ENCODE results near the gene NELFB. TPM values are rescaled to one million over a fixed set of nuclear protein-coding genes. Genes with fewer than 3 reads are reported as not detected.

Gene NELFB
- total RNA-seq, 3 donors from 2014 or later (not counting 1 experiment from before 2014, with no cell fraction given): 42.9 to 53.8 (median 52.6) TPM

DNA sequence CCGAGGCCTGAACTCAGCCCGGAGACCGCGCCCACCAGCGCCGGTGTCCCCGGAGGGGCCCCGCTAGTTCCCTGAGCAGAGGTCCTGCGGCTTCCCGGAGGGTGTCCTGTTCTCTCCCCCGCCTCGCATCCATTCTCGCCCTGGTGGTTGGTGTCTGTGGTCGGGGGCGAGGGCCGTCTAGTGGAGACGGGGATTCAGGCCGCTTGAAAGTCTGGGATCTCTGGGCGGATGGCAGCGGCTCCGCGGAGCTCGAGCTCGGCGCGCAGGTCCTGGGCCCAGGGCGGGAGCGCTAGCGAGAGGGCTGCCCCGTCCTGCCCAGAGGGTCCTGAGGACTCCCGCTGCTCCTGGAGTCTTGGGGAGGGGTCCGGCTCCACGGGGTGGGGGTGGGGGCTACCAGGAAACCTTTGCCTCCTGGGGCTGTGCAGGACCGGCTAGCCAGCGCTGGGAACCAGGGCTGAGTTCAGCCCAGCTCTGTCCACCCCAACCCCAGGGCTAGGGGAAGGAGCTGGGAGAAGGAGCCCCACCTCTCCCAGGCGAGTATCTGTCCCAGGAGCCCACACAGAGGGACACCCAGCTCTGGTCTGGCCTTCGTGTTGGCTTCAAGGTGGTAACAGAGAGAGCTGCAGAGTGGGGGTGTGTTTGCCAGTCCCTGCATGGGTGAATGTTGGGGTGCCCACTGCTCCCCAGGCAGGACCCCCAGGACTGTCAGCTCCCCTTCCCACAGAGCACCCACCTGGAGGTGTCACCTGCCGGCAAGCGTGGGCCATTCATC lies 26.4 kb downstream of the NELFB start:
- H3K4me1 Mint-ChIP-seq: peaks cover 6 to 25% of the 10 kb centered on the region in 2 donors
- no peaks in the 10 kb centered on the region for H3K36me3 Mint-ChIP-seq
- peak overlapping the region in 1 of 2 donors; percentile 21 for H3K27ac Mint-ChIP-seq
- H3K27me3 ChIP-seq (ENCODE audit: control insufficient read depth, insufficient read depth, low read length): no peaks in the 10 kb centered on the region
- ATAC-seq (no peak), DNase-seq (no peak)
- H3K4me3 ChIP-seq (ENCODE audit: low read length): no peak overlapping the region
- no peak overlapping the region for H3K27ac ChIP-seq (ENCODE audit: low read length)
- H3K27me3 Mint-ChIP-seq (ENCODE audit: low read depth in 2 of 2): no peaks in the 10 kb centered on the region
- TF ChIP-seq, protein P1, sequence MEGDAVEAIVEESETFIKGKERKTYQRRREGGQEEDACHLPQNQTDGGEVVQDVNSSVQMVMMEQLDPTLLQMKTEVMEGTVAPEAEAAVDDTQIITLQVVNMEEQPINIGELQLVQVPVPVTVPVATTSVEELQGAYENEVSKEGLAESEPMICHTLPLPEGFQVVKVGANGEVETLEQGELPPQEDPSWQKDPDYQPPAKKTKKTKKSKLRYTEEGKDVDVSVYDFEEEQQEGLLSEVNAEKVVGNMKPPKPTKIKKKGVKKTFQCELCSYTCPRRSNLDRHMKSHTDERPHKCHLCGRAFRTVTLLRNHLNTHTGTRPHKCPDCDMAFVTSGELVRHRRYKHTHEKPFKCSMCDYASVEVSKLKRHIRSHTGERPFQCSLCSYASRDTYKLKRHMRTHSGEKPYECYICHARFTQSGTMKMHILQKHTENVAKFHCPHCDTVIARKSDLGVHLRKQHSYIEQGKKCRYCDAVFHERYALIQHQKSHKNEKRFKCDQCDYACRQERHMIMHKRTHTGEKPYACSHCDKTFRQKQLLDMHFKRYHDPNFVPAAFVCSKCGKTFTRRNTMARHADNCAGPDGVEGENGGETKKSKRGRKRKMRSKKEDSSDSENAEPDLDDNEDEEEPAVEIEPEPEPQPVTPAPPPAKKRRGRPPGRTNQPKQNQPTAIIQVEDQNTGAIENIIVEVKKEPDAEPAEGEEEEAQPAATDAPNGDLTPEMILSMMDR (IDR thresholded peaks at IDR 0.05): no peak
- H3K9me3 ChIP-seq (ENCODE audit: control insufficient read depth, insufficient read depth, low read length): no peaks in the 10 kb centered on the region
- H3K9me3 Mint-ChIP-seq: no peaks in the 10 kb centered on the region
- peak overlapping the region; percentile 38 for H3K4me3 Mint-ChIP-seq
- peaks cover 34% of the 10 kb centered on the region for H3K4me1 ChIP-seq (ENCODE audit: control insufficient read depth, insufficient read depth, low read length)
- peaks cover 7% of the 10 kb centered on the region for H3K36me3 ChIP-seq (ENCODE audit: control insufficient read depth, insufficient read depth, low read length)
- intact Hi-C loops (cut with micrococcal nuclease): no loop called here
- 85% methylated on average over 39 of the region's 39 CpGs for WGBS (ENCODE audit: insufficient coverage)

DNA sequence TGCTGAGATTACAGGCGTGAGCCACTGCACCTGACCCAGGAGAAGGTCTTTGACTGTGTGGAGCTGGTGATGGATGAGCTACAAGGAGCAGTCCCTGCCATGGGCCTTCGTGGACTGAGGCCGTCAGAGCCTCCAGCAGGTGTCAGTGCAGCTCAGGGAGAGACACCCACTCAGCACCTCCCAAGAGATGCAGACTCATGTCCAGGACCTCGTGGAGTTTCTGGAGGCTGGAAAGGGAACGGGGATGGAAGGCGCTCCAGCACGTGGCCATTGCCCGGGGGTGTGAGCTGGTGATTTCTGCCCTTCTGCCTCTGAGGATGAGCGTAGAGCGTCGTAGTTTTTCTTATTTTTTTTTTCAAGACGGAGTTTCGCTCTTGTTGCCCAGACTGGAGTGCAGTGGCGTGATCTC lies 31.9 kb downstream of the NELFB start:
- H3K4me1 ChIP-seq (ENCODE audit: control insufficient read depth, insufficient read depth, low read length): peaks cover 2% of the 10 kb centered on the region
- peak overlapping the region in 1 of 2 donors; percentile 31 for H3K27ac Mint-ChIP-seq
- H3K36me3 ChIP-seq (ENCODE audit: control insufficient read depth, insufficient read depth, low read length): peaks cover 4% of the 10 kb centered on the region
- H3K4me3 Mint-ChIP-seq: no peak overlapping the region
- TF ChIP-seq, protein P1 (IDR thresholded peaks at IDR 0.05): no peak
- no peaks in the 10 kb centered on the region for H3K27me3 Mint-ChIP-seq (ENCODE audit: low read depth in 2 of 2)
- no peak overlapping the region for H3K27ac ChIP-seq (ENCODE audit: low read length)
- ATAC-seq (peak in 1 of 3 donors; percentile 33), DNase-seq (peak in 1 of 2 donors; percentile 54)
- 61% methylated on average over 14 of the region's 14 CpGs for WGBS (ENCODE audit: insufficient coverage)
- intact Hi-C loops (cut with micrococcal nuclease): no loop called here
- H3K27me3 ChIP-seq (ENCODE audit: control insufficient read depth, insufficient read depth, low read length): no peaks in the 10 kb centered on the region
- no peaks in the 10 kb centered on the region for H3K9me3 Mint-ChIP-seq
- H3K4me1 Mint-ChIP-seq: peaks cover 6 to 13% of the 10 kb centered on the region in 2 donors
- no peak overlapping the region for H3K4me3 ChIP-seq (ENCODE audit: low read length)
- no peaks in the 10 kb centered on the region for H3K36me3 Mint-ChIP-seq
- no peaks in the 10 kb centered on the region for H3K9me3 ChIP-seq (ENCODE audit: control insufficient read depth, insufficient read depth, low read length)

DNA sequence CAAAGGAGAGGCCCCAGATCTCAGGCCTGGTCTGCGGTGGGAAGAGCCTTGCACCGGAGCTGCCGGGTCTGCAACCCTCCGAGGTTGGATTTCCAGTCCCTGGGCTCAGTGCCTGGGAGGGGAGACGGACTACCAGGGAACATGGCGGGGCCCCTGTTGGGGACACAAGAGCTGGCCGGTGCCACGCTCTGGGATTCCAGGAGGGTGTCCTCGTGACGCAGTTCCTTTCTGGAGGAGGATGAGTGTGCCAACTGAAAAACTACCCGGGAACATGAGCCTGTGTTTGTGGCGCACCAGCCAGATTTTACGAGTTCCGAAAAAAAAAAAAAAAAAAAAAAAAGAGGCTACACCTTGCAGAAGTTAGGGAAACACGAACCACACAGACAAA lies 38.0 kb downstream of the NELFB start:
- Histone ChIP-seq H3K36me3 (ENCODE audit: control insufficient read depth, insufficient read depth, low read length) (no peaks in the 10 kb centered on the region), H3K27ac (ENCODE audit: low read length) (no peak overlapping the region), H3K27me3 (ENCODE audit: control insufficient read depth, insufficient read depth, low read length) (peaks cover 23% of the 10 kb centered on the region), H3K4me1 (ENCODE audit: control insufficient read depth, insufficient read depth, low read length) (peaks cover 15% of the 10 kb centered on the region), H3K4me3 (ENCODE audit: low read length) (no peak overlapping the region), H3K9me3 (ENCODE audit: control insufficient read depth, insufficient read depth, low read length) (no peaks in the 10 kb centered on the region)
- intact Hi-C loops (cut with micrococcal nuclease): loop anchor here (10.0 kb wide), 1 partner anchor 232 kb away; no protein-coding TSS in a partner anchor
- Mint-ChIP-seq H3K4me1 (peaks cover 0 to 16% of the 10 kb centered on the region in 2 donors), H3K36me3 (no peaks in the 10 kb centered on the region), H3K4me3 (no peak overlapping the region), H3K27ac (no peak overlapping the region), H3K27me3 (ENCODE audit: low read depth in 2 of 2) (peaks cover 9 to 17% of the 10 kb centered on the region in 2 donors), H3K9me3 (no peaks in the 10 kb centered on the region)
- ATAC-seq: no peak
- no peak for DNase-seq
- TF ChIP-seq, protein P1 (IDR thresholded peaks at IDR 0.05): no peak
- 96% methylated on average over 15 of the region's 15 CpGs for WGBS (ENCODE audit: insufficient coverage)

Data from natural killer cell (primary cell).